GM06990 (cell line): ENCODE measurements around the gene ACOT11.

ENCODE experiments used
- DNase-seq: peaks from one replicate; pipeline ENCODE4 v3.0.0-alpha.2; 2011; ENCODE audit not compliant: insufficient read length; ENCODE audit errors: extremely low read depth
- H3K27me3 ChIP-seq: replicated peaks from 2 replicates; pipeline ENCODE4 v1.6.0; 2011; ENCODE audit warnings: low read length; ENCODE audit not compliant: control insufficient read depth, insufficient read depth
- H3K36me3 ChIP-seq: 2 replicates; pipeline ENCODE4 v1.5.1; 2011; ENCODE audit warnings: low read length; ENCODE audit not compliant: control insufficient read depth, insufficient read depth
- H3K4me3 ChIP-seq: replicated peaks from 2 replicates; pipeline ENCODE4 v1.5.1; 2011; ENCODE audit warnings: low read depth, mild to moderate bottlenecking, control low read depth, low read length
- TF ChIP-seq, protein P1 (sequence below): IDR thresholded peaks from 2 replicates; pipeline ENCODE4 v1.5.1; 2011; ENCODE audit warnings: low read length, control low read depth, mild to moderate bottlenecking, inconsistent platforms; ENCODE audit not compliant: insufficient read depth, poor library complexity, severe bottlenecking

Gene ACOT11

DNA sequence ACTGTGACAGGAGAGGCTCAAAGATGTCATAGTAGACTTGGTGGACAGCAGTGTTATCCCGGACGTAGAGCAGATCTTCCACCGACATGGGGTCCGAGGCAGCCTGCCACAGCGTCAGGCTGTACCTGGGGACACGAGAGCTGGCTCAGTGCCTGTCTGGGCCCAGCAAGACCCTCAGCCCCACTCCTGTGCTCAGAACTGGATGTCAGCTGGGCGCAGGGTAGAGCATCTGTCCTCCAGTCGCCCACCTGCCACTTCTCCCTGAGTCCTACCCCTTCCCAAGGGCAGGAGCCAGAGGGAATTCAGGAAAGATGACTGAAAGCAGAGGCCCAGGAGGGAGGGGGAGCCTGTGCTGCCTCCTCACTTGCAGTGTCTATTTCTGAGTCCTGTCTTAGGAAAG lies 63.6 kb downstream of the ACOT11 start:
- TF ChIP-seq, protein P1, sequence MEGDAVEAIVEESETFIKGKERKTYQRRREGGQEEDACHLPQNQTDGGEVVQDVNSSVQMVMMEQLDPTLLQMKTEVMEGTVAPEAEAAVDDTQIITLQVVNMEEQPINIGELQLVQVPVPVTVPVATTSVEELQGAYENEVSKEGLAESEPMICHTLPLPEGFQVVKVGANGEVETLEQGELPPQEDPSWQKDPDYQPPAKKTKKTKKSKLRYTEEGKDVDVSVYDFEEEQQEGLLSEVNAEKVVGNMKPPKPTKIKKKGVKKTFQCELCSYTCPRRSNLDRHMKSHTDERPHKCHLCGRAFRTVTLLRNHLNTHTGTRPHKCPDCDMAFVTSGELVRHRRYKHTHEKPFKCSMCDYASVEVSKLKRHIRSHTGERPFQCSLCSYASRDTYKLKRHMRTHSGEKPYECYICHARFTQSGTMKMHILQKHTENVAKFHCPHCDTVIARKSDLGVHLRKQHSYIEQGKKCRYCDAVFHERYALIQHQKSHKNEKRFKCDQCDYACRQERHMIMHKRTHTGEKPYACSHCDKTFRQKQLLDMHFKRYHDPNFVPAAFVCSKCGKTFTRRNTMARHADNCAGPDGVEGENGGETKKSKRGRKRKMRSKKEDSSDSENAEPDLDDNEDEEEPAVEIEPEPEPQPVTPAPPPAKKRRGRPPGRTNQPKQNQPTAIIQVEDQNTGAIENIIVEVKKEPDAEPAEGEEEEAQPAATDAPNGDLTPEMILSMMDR: no peak
- no peak for DNase-seq
- Histone ChIP-seq H3K36me3 (no peaks in the 10 kb centered on the region), H3K4me3 (no peak overlapping the region), H3K27me3 (no peaks in the 10 kb centered on the region; the same call in 1 of the 2 replicates)

DNA sequence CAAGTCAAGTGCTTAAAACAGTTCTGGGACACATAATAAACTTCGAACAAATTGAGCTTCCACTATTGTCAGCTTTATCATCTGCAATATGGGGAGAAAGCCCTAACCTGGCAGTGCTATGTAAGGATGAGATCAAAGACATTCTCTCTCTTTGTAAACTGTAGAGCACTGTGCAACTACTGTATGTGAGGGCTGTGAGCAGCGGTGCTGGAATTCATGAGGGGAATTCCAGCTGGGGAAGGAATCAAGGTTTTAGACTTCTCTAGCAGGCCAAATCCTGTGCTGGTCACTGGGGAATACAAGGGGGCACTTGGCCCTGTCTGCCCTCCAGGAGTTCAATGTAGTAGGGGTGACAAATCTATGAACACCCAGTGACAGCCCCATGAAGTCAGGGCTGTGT lies 66.0 kb downstream of the ACOT11 start:
- no peaks in the 10 kb centered on the region for H3K36me3 ChIP-seq
- no peak overlapping the region for H3K4me3 ChIP-seq
- TF ChIP-seq, protein P1: no peak
- H3K27me3 ChIP-seq: no peaks in the 10 kb centered on the region
- no peak for DNase-seq

DNA sequence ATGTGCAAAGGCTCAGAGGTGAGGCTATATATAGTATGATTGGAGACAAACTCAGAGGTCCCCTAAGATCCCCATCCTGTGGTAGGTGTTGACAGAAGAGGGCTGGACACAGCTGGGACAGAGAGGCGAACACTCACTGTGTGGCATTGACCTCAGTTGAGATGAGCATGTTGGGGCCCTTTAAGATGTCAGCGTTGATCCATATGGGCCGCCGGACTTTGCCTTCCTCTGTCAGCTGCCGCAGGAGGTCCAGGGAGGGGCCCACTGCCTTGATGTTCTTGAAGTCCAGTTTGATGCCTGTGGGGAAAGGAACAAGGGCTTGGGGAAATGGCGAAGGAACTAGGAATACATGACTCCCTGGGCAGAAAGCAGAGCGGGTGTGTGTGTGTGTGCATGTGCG lies 66.5 kb downstream of the ACOT11 start:
- TF ChIP-seq, protein P1: no peak
- no peak for DNase-seq
- H3K36me3 ChIP-seq: no peaks in the 10 kb centered on the region
- no peaks in the 10 kb centered on the region for H3K27me3 ChIP-seq
- H3K4me3 ChIP-seq: no peak overlapping the region

DNA sequence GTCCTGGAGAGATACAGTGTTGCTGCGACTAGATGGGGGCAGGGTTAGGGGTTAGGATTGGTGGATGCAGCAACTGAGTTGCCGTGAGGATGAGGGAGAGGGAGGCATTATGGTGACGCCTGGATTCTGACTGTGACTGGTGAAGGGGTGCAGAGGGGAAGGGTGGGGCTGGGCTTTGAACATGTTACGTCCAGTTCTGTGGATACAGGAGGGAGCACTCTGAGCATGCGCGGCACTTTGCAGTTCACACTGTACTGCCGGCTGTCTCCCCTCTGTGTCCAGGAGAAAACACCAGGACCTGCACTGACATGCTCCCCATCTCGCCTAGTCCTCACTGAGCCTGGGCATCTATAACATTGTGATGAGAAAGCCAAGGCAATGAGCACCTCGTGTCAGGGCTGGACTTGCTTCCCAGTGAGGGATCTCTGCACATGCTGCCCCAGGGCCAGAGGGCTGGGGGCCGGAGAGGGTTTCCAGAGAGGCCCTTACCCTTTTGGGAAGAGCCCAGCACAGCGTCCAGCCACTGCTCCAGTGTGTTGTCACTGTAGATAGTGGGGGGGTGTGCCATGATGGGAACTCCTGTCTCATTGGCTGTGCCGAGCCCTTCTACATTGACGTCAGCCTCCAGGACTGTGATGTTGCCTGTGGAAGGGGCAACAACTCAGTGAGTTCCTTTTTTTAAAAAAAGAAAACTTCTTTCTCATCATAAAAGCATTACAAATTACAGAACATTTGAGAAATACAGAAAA lies 67.7 kb downstream of the ACOT11 start:
- TF ChIP-seq, protein P1: no peak
- DNase-seq: no peak
- H3K27me3 ChIP-seq: no peaks in the 10 kb centered on the region

DNA sequence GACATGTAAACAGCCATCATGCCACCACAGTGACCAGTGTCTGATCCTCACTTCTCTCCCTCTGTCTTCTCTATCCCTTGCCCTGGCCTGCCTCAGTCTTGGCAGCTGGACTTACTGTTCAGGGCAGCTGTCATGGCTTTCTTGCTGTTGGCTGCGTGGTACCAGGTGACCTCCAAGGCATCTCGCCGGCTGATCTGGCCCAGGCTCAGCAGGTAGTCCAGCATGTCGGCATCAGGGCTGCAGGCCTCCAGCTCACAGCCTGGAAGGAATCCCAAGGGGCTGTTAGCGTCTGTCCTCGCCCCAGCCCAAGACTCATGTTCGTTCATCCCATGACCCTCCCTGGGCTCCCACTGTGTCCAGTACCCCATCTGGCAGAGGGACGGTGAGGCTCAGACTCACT lies 71.7 kb downstream of the ACOT11 start:
- Histone ChIP-seq H3K4me3 (no peak overlapping the region), H3K27me3 (no peaks in the 10 kb centered on the region), H3K36me3 (no peaks in the 10 kb centered on the region)
- TF ChIP-seq, protein P1: no peak
- DNase-seq: no peak

More for the DNA sequence above, 67.7 kb downstream of the ACOT11 start:
- Histone ChIP-seq H3K4me3 (no peak overlapping the region), H3K36me3 (no peaks in the 10 kb centered on the region)
